Urothelium cell line (cell line): ENCODE data around the gene PPP6R1.
"Not testable (repeated sequence)": the region's sequence is repeated elsewhere in the genome, so short reads cannot be mapped to it uniquely, and the experiment has no call there.

ENCODE experiments used
- DNase-seq: peaks from one replicate; pipeline ENCODE4 v3.0.0; 2011; ENCODE audit warnings: low spot score, mixed read lengths
- FAIRE-seq: peaks from 2 replicates; lab custom pipeline; 2011; peaks lifted over from hg19 to GRCh38; lab: Jason Lieb, UNC

Gene PPP6R1

DNA sequence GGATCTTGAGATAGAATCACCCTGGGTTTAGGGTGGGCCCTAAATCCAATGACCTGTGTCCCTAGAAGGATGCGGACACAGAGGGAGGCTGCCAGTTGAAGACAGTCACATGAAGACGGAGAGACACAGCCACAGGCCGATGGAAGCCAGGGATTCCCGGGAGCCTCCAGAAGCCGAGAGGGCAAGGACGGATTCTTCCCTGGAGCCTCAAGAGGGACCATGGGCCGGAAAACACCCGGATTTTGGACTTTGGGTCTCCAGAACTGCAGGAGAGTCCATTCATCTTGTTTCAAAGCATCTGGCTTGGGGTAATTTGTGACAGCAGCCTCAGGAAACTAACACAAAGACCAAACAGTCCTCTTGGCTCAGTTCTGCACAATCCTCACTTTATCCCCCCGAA is 32.5 kb downstream of the PPP6R1 start:
- FAIRE-seq: no peak
- DNase-seq: no peak

DNA sequence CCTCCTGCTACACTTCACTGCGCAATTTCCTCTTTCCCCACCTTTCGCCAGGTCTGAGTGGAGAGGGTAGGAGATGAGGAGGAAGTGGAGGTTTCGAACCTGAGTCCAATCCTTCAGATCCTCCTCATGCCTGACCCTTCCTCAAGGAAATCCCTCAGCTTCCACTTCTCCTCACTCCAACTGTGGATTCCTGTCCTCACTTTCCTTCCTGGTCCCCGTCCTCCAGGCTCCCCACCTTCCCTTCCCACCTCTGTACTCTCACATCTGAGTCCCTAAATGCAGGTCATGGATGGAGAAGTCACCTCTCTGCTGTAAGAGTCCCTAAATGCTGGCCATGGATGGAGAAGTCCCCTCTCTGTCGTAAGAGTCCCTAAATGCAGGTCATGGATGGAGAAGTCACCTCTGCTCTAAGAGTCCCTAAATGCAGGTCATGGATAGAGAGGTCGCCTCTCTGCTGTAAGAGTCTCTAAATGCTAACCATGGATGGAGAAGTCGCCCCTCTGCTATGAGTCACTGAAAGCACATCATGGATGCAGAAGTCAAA is 33.3 kb downstream of the PPP6R1 start:
- FAIRE-seq: no peak
- DNase-seq: no peak

DNA sequence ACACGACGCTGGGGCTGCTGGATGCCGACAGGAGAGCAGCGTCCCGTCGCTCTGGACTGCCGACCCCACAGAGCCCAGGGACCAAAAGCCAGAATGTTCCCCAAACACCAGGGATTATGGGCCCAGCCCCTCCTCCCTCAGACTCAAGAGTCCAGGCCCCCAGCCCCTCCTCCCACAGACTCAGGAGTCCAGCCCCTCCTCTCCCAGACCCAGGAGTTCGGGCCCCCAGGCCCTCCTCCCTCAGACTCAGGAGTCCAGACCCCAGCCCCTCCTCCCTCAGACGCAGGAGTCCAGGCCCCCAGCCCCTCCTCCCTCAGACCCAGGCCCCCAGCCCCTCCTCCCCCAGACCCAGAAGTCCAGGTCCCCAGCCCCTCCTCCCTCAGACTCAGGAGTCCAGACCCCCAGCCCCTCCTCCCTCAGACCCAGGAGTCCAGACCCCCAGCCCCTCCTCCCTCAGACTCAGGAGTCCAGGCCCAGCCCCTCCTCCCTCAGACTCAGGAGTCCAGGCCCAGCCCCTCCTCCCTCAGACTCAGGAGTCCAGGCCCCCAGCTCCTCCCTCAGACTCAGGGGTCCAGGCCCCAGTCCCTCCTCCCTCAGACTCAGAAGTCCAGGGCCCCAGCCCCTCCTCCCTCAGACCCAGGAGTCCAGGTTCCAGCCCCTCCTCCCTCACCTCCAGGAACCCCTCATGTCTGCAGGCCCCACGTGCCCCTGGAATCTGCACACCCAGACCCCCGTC is 34.0 kb downstream of the PPP6R1 start:
- not testable (repeated sequence) for DNase-seq, FAIRE-seq

- DNase-seq: no peak
Observed at GRCh38 chr19:55224038-55224665, 34.7 kb downstream of the PPP6R1 start.

DNA sequence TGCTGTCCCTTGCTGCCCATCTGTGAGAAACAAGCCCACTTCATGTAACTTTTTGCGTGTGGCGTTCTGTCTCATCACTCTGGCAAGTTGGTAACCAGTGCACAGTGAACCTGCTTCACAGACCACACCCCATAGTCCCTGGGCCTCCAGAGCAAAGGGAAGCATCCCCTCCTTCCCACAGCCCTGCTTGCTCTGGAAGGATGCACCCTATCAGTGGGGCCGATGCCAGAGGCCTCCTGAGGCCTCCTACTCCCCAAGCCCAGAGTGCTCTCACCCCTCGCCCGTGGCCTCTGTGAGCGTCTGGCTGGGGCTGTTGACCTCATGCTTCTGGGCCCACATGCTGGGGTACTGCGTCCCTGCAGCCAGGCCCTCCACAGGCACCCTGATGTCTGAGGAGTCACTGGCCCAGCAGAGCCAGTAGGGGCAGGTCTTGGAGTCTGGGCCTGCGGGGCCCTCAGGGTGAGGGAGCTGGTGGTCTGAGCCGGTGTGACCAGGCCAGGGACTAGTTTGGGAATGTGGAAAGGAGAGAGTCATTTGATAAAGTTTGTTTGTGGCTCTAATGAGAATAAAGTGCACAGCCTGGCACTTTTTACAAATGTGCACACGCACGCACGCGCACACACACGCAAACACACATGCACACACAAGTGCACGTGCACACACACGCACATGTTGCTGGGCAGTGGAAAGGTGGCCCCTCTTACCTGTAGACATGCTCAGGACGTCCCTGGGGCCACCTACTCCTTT is 35.4 kb downstream of the PPP6R1 start:
- peak; percentile 23 for FAIRE-seq
- DNase-seq: no peak

More at GRCh38 chr19:55224038-55224665, 34.7 kb downstream of the PPP6R1 start:
- FAIRE-seq: no peak

DNA sequence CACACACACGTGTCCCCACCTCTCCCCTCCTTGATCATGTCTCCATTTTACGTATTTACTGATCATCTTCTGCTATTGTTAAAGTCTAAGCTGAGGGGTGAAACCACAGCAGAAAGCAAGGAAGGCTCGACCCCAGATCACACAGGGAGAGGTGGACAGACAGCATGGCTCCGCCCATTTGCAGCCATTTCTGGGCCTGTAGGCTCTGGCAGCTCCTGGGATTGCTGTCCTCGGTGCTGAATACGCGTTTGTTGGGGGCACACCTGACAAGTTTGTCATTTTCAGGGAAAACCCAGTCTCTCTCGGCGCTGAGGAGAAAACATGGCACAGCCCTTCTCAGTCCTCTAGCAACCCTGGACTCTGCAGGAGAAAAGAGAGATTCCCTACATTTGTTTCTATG is 38.3 kb downstream of the PPP6R1 start:
- DNase-seq (no peak), FAIRE-seq (no peak)

DNA sequence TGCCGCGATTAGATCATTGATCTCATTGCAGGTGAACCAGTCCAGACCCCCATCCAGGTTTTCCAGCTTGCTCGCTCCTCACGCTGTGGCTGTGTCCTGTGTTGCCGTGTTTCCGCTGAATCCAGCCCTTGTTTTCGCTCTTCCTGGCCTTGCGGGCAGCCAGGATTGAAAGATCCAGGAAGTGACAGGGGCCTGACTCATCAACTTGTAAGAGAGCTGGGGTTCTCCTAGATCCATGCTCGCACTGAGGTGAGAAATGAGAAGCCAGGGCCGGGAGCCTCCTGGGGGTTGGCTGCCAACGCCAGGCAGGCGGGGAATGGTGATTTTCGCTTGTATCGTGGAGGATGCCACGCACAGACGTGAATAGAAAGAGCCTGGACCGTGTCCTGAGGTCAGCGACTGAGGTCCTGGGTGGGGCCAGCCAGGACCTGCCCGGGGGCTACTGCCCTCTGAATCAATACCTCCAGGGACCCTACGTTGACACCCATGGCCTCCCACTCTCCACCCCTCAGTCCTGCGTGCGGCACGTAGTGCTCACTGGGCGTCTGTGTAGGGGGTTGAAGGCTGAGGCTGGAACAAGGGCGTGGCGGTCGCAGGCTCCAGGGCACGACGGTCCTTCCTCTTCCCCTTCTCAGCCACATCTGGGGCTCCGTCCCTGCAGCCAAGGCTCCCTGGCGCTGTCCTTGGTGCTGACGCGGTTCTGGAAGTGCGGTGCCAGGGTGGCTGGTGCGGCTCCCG is 42.2 kb downstream of the PPP6R1 start:
- peak; percentile 37 for FAIRE-seq

DNA sequence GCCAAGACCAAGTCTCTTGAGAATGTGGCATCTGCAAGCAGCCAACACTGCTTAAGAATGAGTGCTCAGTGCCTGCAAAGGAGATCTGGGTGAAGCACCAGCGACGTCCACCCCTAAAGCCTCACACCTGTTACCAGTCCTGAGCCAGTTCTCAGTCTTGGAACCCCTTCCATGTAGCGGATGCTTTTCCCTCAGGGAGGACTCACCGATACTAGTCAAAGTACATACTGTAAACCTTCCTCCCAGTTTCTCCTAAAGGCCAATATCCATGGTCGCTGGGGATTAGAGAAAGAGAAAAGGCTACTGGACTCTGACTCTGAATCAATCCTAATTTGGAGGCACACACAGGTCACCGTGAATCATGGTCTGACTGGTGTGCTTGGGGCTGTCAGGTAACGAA is 45.3 kb downstream of the PPP6R1 start:
- FAIRE-seq (no peak), DNase-seq (no peak)

More for the DNA sequence above, 42.2 kb downstream of the PPP6R1 start:
- peak; percentile 95 for DNase-seq

DNA sequence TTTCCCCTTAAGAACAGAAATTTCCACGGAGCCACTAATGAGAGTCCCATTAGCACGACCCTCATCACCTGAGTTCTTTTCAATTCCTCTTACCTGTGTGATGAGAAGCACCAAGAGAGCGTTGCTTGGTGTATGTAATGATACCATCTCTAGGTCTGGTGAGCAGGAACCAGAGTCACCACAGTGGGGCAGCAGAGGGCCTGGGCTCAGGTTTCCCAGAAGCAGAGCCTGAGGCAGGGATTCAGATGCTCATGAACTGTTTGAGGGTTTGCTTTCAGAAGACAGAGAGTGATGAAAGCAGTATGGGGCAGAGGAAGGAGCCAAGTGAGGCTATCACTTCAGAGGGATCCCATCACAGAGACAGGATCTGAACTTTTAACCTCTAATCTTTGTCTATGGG is 46.4 kb downstream of the PPP6R1 start:
- no peak for FAIRE-seq
- no peak for DNase-seq

GRCh38 chr19:55209693-55210472 is 48.9 kb downstream of the PPP6R1 start:
- peak; percentile 75 for DNase-seq

DNA sequence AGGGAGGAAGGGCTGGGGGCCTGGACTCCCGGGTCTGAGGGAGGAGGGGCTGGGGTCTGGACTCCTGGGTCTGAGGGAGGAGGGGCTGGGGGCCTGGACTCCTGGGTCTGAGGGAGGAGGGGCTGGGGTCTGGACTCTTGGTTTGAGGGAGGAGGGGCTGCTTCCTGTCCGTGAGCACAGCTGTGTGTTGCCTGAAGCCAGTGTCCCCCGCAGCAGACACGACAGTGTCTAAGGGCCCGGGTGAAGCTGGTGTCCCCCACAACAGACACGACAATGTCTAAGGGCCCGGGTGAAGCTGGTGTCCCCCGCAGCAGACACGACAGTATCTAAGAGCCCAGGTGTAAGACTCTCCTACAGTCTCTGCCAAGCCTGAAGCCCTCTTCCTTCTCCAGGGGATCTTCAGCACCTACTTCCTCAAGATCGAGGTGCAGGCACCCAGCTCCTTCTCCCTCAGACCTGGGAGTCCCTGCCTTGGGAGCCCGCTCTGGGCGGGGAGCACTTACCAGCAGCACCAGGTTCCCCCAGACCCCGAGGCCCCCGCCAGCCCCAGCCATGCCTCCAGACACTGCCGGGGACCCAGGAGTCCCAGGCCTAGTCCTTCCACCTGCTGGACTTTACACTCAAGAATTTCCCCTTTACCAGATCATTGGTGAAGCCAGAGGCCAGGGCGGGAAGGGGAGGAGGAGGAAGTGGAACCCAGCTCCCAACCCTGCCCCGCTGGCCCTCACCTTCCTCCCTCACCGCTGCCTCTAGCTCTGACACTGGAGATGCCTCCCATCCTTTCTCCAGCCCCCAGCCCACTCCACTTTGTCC is 49.7 kb downstream of the PPP6R1 start, which contains the start of gene PTPRH:
Gene PTPRH, minus strand, starts transcription at position 622 of the 813 bp plus-strand sequence. Its CDS starts 68 bp downstream, at position 554.
- no peak for DNase-seq

More at GRCh38 chr19:55209693-55210472, 48.9 kb downstream of the PPP6R1 start:
- FAIRE-seq: no peak

DNA sequence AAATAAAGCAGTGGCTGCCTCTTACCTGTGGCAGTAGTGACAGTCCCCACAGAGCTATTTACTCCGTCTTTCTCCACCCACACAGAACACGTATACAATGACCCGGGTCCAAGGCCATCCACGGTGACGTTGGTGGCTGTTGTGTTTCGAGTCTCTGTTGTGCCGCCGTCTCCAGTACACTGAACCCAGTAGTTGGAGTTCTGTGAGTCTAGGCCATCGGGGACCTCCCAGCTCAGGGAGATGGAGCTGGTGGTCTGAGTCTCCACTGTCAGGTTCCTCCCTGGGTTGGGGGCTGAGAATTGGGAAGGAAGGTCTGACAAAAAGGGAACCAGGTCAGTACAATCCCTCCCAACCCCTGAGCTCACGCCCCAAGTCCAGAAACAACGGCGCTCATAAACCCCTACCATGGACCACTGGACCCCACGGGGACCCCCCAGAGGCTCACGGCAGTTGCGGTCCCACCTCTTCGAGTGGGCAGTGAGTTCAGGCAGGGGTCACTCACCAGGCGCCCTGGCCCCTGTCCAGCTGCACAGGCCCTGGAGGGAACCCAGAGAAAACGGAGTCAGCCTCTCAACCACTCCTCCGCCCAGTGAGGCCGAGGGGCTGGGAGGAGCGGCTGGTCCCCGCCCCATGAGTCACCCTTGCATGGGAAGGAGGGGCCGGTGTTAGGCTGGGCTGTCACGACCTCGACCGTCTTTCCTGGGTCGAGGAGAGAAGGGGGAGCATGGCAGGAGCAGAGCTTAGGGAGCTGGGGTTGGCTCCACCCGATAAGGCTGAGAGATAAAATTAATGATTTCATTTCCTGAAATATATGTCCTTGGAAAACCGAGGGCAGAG is 51.9 kb downstream of the PPP6R1 start:
- FAIRE-seq (no peak), DNase-seq (peak; percentile 96)

More for the DNA sequence above, 49.7 kb downstream of the PPP6R1 start, which contains the start of gene PTPRH:
- FAIRE-seq: no peak

GRCh38 chr19:55202199-55202598 is 56.6 kb downstream of the PPP6R1 start:
- not testable (repeated sequence) for FAIRE-seq

DNA sequence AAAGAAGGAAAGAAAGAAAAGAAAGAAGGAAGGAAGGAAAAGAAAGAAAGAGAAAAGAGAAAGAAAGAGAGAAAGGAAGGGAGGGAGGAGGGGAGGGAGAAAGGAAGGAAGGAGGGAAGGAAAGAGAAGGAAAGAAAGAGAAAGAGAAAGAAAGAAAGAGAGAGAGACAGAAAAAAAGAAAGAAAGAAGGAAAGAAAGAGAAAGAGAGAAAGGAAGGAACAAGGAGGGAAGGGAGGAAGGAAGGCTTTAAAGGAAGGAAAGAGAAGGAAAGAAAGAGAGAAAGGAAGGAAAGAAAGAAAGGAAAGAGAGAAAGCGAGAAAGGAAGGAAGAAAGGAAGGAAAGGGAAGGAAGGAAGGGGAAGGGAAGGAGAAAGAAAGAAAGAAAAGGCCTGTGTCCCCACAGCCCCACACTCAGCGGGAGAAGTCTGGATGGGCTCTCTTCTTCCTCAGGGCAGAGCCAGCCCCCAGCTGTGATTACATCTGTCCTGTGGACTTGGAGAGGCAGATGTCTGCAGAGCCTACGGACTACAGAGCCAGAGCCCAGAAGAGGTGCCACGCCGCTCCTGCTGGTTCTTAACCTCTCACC is 59.1 kb downstream of the PPP6R1 start:
- FAIRE-seq (no peak), DNase-seq (no peak)

More at GRCh38 chr19:55202199-55202598, 56.6 kb downstream of the PPP6R1 start:
- DNase-seq: not testable (repeated sequence)

- no peak for DNase-seq
- FAIRE-seq: no peak
Observed at GRCh38 chr19:55198651-55199050, 60.2 kb downstream of the PPP6R1 start.

GRCh38 chr19:55197528-55197927 is 61.3 kb downstream of the PPP6R1 start:
- DNase-seq (no peak), FAIRE-seq (no peak)

GRCh38 chr19:55196803-55197202 is 62.0 kb downstream of the PPP6R1 start:
- FAIRE-seq (no peak), DNase-seq (no peak)
